Measurements from ENCODE around the gene TBC1D5. TPM values are rescaled to one million over a fixed set of nuclear protein-coding genes. Genes with fewer than 3 reads are reported as not detected.

TBC1D5 gene
- polyA plus RNA-seq, 2 of the 4 experiments (the other 2 are of a cell fraction), result 36.7 to 72.2 TPM

DNA sequence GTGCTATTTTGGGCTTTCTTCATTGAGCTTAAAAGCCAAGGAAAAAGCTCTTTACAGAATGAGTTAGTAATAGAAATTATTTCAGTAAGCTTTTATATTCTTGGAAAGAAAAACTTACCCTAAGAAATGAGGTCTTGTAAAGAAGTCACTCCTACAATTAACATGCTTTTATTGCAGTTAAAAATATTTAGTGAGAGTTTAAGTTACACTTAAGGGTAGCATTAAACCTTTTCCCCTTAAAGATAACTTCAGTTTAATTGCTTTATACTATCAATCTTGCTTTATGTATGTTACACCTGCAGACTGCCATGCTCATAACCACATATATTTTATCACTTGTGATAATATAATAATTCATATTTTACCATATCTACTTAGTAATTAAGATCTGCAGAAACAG is 431.4 kb downstream of the TBC1D5 start:
- H3K4me3 ChIP-seq, result no peak overlapping the region
- FAIRE-seq (no peak), ATAC-seq (no peak), DNase-seq (ENCODE audit: low read depth in 1 of 2, low spot score in 1 of 2) (no peak)
- no peaks in the 10 kb centered on the region for H3K9me3 ChIP-seq
- H3K4me2 ChIP-seq, result no peak overlapping the region
- POLR2A ChIA-PET, result no interaction called here
- H3K27ac ChIP-seq, result no peak overlapping the region
- no peak for TF ChIP-seq CBX2 (IDR thresholded peaks at IDR 0.05; ENCODE audit: borderline replicate concordance, low read depth)
- no peak for TF ChIP-seq RNF2 (IDR thresholded peaks at IDR 0.05; ENCODE audit: borderline replicate concordance, low read depth)
- TF ChIP-seq, protein P1, sequence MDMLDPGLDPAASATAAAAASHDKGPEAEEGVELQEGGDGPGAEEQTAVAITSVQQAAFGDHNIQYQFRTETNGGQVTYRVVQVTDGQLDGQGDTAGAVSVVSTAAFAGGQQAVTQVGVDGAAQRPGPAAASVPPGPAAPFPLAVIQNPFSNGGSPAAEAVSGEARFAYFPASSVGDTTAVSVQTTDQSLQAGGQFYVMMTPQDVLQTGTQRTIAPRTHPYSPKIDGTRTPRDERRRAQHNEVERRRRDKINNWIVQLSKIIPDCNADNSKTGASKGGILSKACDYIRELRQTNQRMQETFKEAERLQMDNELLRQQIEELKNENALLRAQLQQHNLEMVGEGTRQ (IDR thresholded peaks at IDR 0.05), result no peak
- no peak for TF ChIP-seq ZNF302 (CRISPR knock-in tag; IDR thresholded peaks at IDR 0.05)
- TF ChIP-seq, protein P2, sequence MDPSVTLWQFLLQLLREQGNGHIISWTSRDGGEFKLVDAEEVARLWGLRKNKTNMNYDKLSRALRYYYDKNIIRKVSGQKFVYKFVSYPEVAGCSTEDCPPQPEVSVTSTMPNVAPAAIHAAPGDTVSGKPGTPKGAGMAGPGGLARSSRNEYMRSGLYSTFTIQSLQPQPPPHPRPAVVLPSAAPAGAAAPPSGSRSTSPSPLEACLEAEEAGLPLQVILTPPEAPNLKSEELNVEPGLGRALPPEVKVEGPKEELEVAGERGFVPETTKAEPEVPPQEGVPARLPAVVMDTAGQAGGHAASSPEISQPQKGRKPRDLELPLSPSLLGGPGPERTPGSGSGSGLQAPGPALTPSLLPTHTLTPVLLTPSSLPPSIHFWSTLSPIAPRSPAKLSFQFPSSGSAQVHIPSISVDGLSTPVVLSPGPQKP (IDR thresholded peaks at IDR 0.05; ENCODE audit: low read depth, low read length), result no peak
- TF ChIP-seq, protein P3, sequence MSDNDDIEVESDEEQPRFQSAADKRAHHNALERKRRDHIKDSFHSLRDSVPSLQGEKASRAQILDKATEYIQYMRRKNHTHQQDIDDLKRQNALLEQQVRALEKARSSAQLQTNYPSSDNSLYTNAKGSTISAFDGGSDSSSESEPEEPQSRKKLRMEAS (IDR thresholded peaks at IDR 0.05), result no peak
- no peak for TF ChIP-seq CHD2 (IDR thresholded peaks at IDR 0.05; ENCODE audit: low read length, partially characterized antibody)
- TF ChIP-seq POLR2A (IDR thresholded peaks at IDR 0.05; ENCODE audit: low read length), result no peak
- TF ChIP-seq SMC3 (IDR thresholded peaks at IDR 0.05), result no peak
- TF ChIP-seq KDM5A (IDR thresholded peaks at IDR 0.05), result no peak
- TF ChIP-seq, protein P4, sequence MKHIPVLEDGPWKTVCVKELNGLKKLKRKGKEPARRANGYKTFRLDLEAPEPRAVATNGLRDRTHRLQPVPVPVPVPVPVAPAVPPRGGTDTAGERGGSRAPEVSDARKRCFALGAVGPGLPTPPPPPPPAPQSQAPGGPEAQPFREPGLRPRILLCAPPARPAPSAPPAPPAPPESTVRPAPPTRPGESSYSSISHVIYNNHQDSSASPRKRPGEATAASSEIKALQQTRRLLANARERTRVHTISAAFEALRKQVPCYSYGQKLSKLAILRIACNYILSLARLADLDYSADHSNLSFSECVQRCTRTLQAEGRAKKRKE (CRISPR knock-in tag; IDR thresholded peaks at IDR 0.05; ENCODE audit: low read depth), result no peak
- no peak for TF ChIP-seq GATA3 (IDR thresholded peaks at IDR 0.05; ENCODE audit: borderline replicate concordance)
- TF ChIP-seq ZC3H11A (IDR thresholded peaks at IDR 0.05), result no peak
- no peaks in the 10 kb centered on the region for H3K4me1 ChIP-seq
- CTCF ChIA-PET, result no interaction called here

DNA sequence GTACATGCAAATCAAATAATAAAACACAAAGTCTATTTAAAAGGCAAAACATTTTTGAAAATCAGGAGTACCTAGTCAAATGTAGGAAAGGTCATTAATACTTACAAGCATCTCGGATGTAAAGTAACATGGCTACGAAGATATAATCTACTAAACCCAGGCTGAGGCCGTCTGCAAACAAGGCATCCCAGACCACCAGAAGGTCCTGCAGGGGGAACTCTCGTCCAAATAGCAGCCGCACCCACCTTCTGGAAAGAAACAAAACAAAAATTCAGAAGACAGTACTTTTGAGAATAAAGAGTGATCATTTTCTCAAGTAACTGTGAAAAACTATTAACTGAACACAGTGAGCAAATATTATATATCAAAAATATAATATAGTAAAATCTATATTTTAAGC is 434.5 kb downstream of the TBC1D5 start:
- H3K4me3 ChIP-seq, result no peak overlapping the region
- H3K4me2 ChIP-seq, result no peak overlapping the region
- H3K4me1 ChIP-seq, result no peaks in the 10 kb centered on the region
- FAIRE-seq, result no peak
- POLR2A ChIA-PET, result no interaction called here
- TF ChIP-seq, protein P5, sequence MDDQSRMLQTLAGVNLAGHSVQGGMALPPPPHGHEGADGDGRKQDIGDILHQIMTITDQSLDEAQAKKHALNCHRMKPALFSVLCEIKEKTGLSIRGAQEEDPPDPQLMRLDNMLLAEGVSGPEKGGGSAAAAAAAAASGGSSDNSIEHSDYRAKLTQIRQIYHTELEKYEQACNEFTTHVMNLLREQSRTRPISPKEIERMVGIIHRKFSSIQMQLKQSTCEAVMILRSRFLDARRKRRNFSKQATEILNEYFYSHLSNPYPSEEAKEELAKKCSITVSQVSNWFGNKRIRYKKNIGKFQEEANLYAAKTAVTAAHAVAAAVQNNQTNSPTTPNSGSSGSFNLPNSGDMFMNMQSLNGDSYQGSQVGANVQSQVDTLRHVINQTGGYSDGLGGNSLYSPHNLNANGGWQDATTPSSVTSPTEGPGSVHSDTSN (IDR thresholded peaks at IDR 0.05), result no peak
- TF ChIP-seq, protein P6, sequence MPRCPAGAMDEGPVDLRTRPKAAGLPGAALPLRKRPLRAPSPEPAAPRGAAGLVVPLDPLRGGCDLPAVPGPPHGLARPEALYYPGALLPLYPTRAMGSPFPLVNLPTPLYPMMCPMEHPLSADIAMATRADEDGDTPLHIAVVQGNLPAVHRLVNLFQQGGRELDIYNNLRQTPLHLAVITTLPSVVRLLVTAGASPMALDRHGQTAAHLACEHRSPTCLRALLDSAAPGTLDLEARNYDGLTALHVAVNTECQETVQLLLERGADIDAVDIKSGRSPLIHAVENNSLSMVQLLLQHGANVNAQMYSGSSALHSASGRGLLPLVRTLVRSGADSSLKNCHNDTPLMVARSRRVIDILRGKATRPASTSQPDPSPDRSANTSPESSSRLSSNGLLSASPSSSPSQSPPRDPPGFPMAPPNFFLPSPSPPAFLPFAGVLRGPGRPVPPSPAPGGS (IDR thresholded peaks at IDR 0.05), result no peak
- TF ChIP-seq GATA3 (IDR thresholded peaks at IDR 0.05; ENCODE audit: borderline replicate concordance) (no peak), SMC3 (IDR thresholded peaks at IDR 0.05) (no peak), KDM1A (IDR thresholded peaks at IDR 0.05; ENCODE audit: low read depth) (no peak), EHMT2 (IDR thresholded peaks at IDR 0.05; ENCODE audit: low read depth) (no peak)
- TF ChIP-seq, protein P7, sequence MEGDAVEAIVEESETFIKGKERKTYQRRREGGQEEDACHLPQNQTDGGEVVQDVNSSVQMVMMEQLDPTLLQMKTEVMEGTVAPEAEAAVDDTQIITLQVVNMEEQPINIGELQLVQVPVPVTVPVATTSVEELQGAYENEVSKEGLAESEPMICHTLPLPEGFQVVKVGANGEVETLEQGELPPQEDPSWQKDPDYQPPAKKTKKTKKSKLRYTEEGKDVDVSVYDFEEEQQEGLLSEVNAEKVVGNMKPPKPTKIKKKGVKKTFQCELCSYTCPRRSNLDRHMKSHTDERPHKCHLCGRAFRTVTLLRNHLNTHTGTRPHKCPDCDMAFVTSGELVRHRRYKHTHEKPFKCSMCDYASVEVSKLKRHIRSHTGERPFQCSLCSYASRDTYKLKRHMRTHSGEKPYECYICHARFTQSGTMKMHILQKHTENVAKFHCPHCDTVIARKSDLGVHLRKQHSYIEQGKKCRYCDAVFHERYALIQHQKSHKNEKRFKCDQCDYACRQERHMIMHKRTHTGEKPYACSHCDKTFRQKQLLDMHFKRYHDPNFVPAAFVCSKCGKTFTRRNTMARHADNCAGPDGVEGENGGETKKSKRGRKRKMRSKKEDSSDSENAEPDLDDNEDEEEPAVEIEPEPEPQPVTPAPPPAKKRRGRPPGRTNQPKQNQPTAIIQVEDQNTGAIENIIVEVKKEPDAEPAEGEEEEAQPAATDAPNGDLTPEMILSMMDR (IDR thresholded peaks at IDR 0.05), result no peak
- no peaks in the 10 kb centered on the region for H3K9me3 ChIP-seq
- ATAC-seq, result no peak
- no peak for DNase-seq (ENCODE audit: low read depth in 1 of 2, low spot score in 1 of 2)
- no peak overlapping the region for H3K27ac ChIP-seq
- CTCF ChIA-PET, result interaction anchor here (1.0 to 1.1 kb wide), 2 partner anchors 15 to 102 kb away, joined by 3 read pairs; no protein-coding TSS in a partner anchor
- 87% methylated on average over 5 of the region's 5 CpGs for WGBS (ENCODE audit: missing lambda C conversion rate)

All from A549 (cell line).